Natural killer cell (primary cell): Measurements from ENCODE around the gene TMEM87B. TPM values are rescaled to one million over a fixed set of nuclear protein-coding genes. Genes with fewer than 3 reads are reported as not detected.

Source experiments
- ATAC-seq, 3 donors: fragments of 150-1000 bp in 2 of 3; fragments of 200-7000 bp in 1 of 3; cut with Tn5 transposase; 1 replicate in 1 of 3; 2 replicates in 2 of 3; pipeline ENCODE4 v1.10.0; 2021; ENCODE audit warnings: mild to moderate bottlenecking in 2 of 3, moderate library complexity in 2 of 3
- DNase-seq, 2 donors: peaks; one replicate each; pipeline versions ENCODE4 v3.0.0 to v3.0.0-alpha.2; 2013 to 2021; ENCODE audit warnings: mixed read lengths in 1 of 2
- H3K27ac ChIP-seq: one replicate; pipeline ENCODE4 v1.5.1; 2013; ENCODE audit warnings: mild to moderate bottlenecking, low read length
- H3K27me3 ChIP-seq: one replicate; pipeline ENCODE4 v1.6.1; 2013; ENCODE audit warnings: low read length; ENCODE audit not compliant: control insufficient read depth, insufficient read depth
- H3K36me3 ChIP-seq: one replicate; pipeline ENCODE4 v1.6.1; 2013; ENCODE audit warnings: low read length; ENCODE audit not compliant: control insufficient read depth, insufficient read depth
- H3K4me1 ChIP-seq: one replicate; pipeline ENCODE4 v1.6.1; 2013; ENCODE audit warnings: low read length; ENCODE audit not compliant: control insufficient read depth, insufficient read depth
- H3K4me3 ChIP-seq: one replicate; pipeline ENCODE4 v1.5.1; 2013; ENCODE audit warnings: low read length
- H3K9me3 ChIP-seq: one replicate; pipeline ENCODE4 v1.6.1; 2013; ENCODE audit warnings: low read length; ENCODE audit not compliant: control insufficient read depth, insufficient read depth
- H3K27ac Mint-ChIP-seq, 2 donors: one replicate each; pipeline ENCODE4 v1.8.0; 2022; ENCODE audit warnings: mild to moderate bottlenecking in 2 of 2, mixed read lengths in 2 of 2, moderate library complexity in 1 of 2
- H3K27me3 Mint-ChIP-seq, 2 donors: one replicate each; pipeline ENCODE4 v1.8.0; 2022; ENCODE audit warnings: low read depth in 2 of 2, mixed read lengths in 2 of 2
- H3K36me3 Mint-ChIP-seq: one replicate; pipeline ENCODE4 v1.8.0; 2022; ENCODE audit warnings: mixed read lengths
- H3K4me1 Mint-ChIP-seq, 2 donors: one replicate each; pipeline ENCODE4 v1.8.0; 2022; ENCODE audit warnings: mixed read lengths in 2 of 2
- H3K4me3 Mint-ChIP-seq: one replicate; pipeline ENCODE4 v1.8.0; 2022; ENCODE audit warnings: mild to moderate bottlenecking, moderate library complexity, mixed read lengths
- H3K9me3 Mint-ChIP-seq, 2 donors: one replicate each; pipeline ENCODE4 v1.8.0; 2022; ENCODE audit warnings: mixed read lengths in 2 of 2
- CTCF ChIP-seq: fragments of 200-600 bp; IDR thresholded peaks from one replicate; pipeline ENCODE4 v1.8.0; 2022; ENCODE audit warnings: antibody characterized with exemption
- WGBS: methylation state at CpG from one replicate; pipeline ENCODE4 v1.1.7; 2013; ENCODE audit warnings: missing lambda C conversion rate; ENCODE audit not compliant: insufficient coverage; 5-methylcytosine and 5-hydroxymethylcytosine counted together
- intact Hi-C: fragments of 100-400 bp; cut with micrococcal nuclease; formaldehyde crosslinking; loops from one replicate; pipeline ENCODE4 v1.14.2; 2022
- total RNA-seq, 4 donors: library from RNA; stranded (reverse); fragments of 120-200 nt in 1 of 4; gene quantifications; one replicate each; pipeline versions ENCODE4 v1.2.3 to v1.2.4, GENCODE V29; 2013 to 2022

Gene TMEM87B
- total RNA-seq, 3 donors from 2014 or later (not counting 1 experiment from before 2014, with no cell fraction given): 9.6 to 15.7 (median 13.6) TPM

GRCh38 chr2:112018846-112019245, 36.2 kb upstream of the TMEM87B start:
- H3K4me3 Mint-ChIP-seq: no peak overlapping the region
- ATAC-seq (no peak), DNase-seq (no peak)
- Histone ChIP-seq H3K4me1 (no peaks in the 10 kb centered on the region), H3K36me3 (no peaks in the 10 kb centered on the region), H3K9me3 (no peaks in the 10 kb centered on the region), H3K4me3 (no peak overlapping the region), H3K27ac (no peak overlapping the region), H3K27me3 (no peaks in the 10 kb centered on the region)
- no peak overlapping the region for H3K27ac Mint-ChIP-seq
- peaks cover 9 to 10% of the 10 kb centered on the region in 2 donors for H3K27me3 Mint-ChIP-seq
- 92% methylated on average over 6 of the region's 8 CpGs for WGBS
- H3K4me1 Mint-ChIP-seq: peaks cover 0 to 3% of the 10 kb centered on the region in 2 donors
- no peaks in the 10 kb centered on the region for H3K36me3 Mint-ChIP-seq
- no peaks in the 10 kb centered on the region for H3K9me3 Mint-ChIP-seq
- no peak for TF ChIP-seq CTCF
- intact Hi-C loops: no loop called here

GRCh38 chr2:112019569-112019982, 35.5 kb upstream of the TMEM87B start:
- no peak for DNase-seq
- Mint-ChIP-seq H3K9me3 (no peaks in the 10 kb centered on the region), H3K36me3 (no peaks in the 10 kb centered on the region), H3K4me1 (peaks cover 0 to 8% of the 10 kb centered on the region in 2 donors), H3K27me3 (peaks cover 9 to 10% of the 10 kb centered on the region in 2 donors), H3K27ac (no peak overlapping the region), H3K4me3 (no peak overlapping the region)
- no peaks in the 10 kb centered on the region for H3K27me3 ChIP-seq
- no peaks in the 10 kb centered on the region for H3K4me1 ChIP-seq
- no peaks in the 10 kb centered on the region for H3K36me3 ChIP-seq
- ATAC-seq: no peak
- no peak overlapping the region for H3K4me3 ChIP-seq
- intact Hi-C loops: no loop called here
- 92% methylated on average over 4 of the region's 4 CpGs for WGBS
- no peak overlapping the region for H3K27ac ChIP-seq
- H3K9me3 ChIP-seq: no peaks in the 10 kb centered on the region
- no peak for TF ChIP-seq CTCF

- no peaks in the 10 kb centered on the region for H3K36me3 Mint-ChIP-seq
- no peak for ATAC-seq
- no peak overlapping the region for H3K27ac Mint-ChIP-seq
- Histone ChIP-seq H3K27ac (no peak overlapping the region), H3K4me1 (no peaks in the 10 kb centered on the region), H3K4me3 (no peak overlapping the region), H3K9me3 (no peaks in the 10 kb centered on the region), H3K36me3 (no peaks in the 10 kb centered on the region), H3K27me3 (no peaks in the 10 kb centered on the region)
- no peak for TF ChIP-seq CTCF
- H3K27me3 Mint-ChIP-seq: peaks cover 9 to 10% of the 10 kb centered on the region in 2 donors
- intact Hi-C loops: no loop called here
- peak in 1 of 2 donors; percentile 3 for DNase-seq
- H3K9me3 Mint-ChIP-seq: no peaks in the 10 kb centered on the region
- peaks cover 0 to 8% of the 10 kb centered on the region in 2 donors for H3K4me1 Mint-ChIP-seq
- no peak overlapping the region for H3K4me3 Mint-ChIP-seq
- 94% methylated on average over 3 of the region's 3 CpGs for WGBS
These were observed 34.5 kb upstream of the TMEM87B start for GRCh38 chr2:112020561-112020960.

GRCh38 chr2:112021290-112021689, 33.8 kb upstream of the TMEM87B start:
- H3K9me3 ChIP-seq: no peaks in the 10 kb centered on the region
- H3K4me3 Mint-ChIP-seq: no peak overlapping the region
- intact Hi-C loops: no loop called here
- peaks cover 4 to 9% of the 10 kb centered on the region in 2 donors for H3K27me3 Mint-ChIP-seq
- H3K27ac ChIP-seq: no peak overlapping the region
- no peaks in the 10 kb centered on the region for H3K27me3 ChIP-seq
- H3K4me1 Mint-ChIP-seq: peaks cover 0 to 8% of the 10 kb centered on the region in 2 donors
- H3K27ac Mint-ChIP-seq: no peak overlapping the region
- WGBS: 93% methylated on average over 10 of the region's 10 CpGs
- H3K9me3 Mint-ChIP-seq: no peaks in the 10 kb centered on the region
- no peaks in the 10 kb centered on the region for H3K36me3 ChIP-seq
- H3K36me3 Mint-ChIP-seq: no peaks in the 10 kb centered on the region
- no peak overlapping the region for H3K4me3 ChIP-seq
- H3K4me1 ChIP-seq: no peaks in the 10 kb centered on the region
- TF ChIP-seq CTCF: no peak
- DNase-seq (no peak), ATAC-seq (no peak)
